SW 1271 (cell line): ENCODE measurements around the gene ZFR.
A peak's percentile ranks its signal among the peaks of the same experiment; 100 is the strongest.
"Not testable (repeated sequence)": the region's sequence is repeated elsewhere in the genome, so short reads cannot be mapped to it uniquely, and the experiment has no call there.

Experiments used
- DNase-seq, 2 experiments: peaks; one replicate each; lab custom pipeline; 2025; lab: John Stamatoyannopoulos, UW

ZFR gene

GRCh38 chr5:32358611-32359010 is 85.9 kb downstream of the ZFR start:
- DNase-seq: no peak

- no peak for DNase-seq
These were observed 86.9 kb downstream of the ZFR start for GRCh38 chr5:32357658-32358057.

GRCh38 chr5:32355686-32356085 is 88.9 kb downstream of the ZFR start:
- DNase-seq: no peak

GRCh38 chr5:32353420-32353819 is 91.1 kb downstream of the ZFR start:
- no peak for DNase-seq

- DNase-seq: no peak
These were observed 91.9 kb downstream of the ZFR start for GRCh38 chr5:32352685-32353084.

- DNase-seq: no peak
These were observed 97.7 kb downstream of the ZFR start for GRCh38 chr5:32346869-32347268.

GRCh38 chr5:32343058-32343672 is 101.4 kb downstream of the ZFR start:
- no peak for DNase-seq

- DNase-seq: no peak
These were observed 101.9 kb downstream of the ZFR start for GRCh38 chr5:32342656-32343055.

- DNase-seq: no peak
These were observed 104.7 kb downstream of the ZFR start for GRCh38 chr5:32339878-32340277.

GRCh38 chr5:32339198-32339597 is 105.3 kb downstream of the ZFR start:
- DNase-seq: peak in 1 of 2 experiments; percentile 53

- DNase-seq: no peak
These were observed 111.6 kb downstream of the ZFR start for GRCh38 chr5:32332966-32333365.

- no peak for DNase-seq
These were observed 112.2 kb downstream of the ZFR start for GRCh38 chr5:32332361-32332760.

- DNase-seq: no peak
These were observed 112.6 kb downstream of the ZFR start for GRCh38 chr5:32331935-32332274.

- DNase-seq: no peak
These were observed 113.2 kb downstream of the ZFR start for GRCh38 chr5:32331217-32331934.

- DNase-seq: no peak
These were observed 114.2 kb downstream of the ZFR start for GRCh38 chr5:32330126-32330971.

GRCh38 chr5:32329395-32329834 is 115.1 kb downstream of the ZFR start:
- peak; percentile 27 to 64 for DNase-seq

GRCh38 chr5:32326216-32326772 is 118.2 kb downstream of the ZFR start:
- no peak for DNase-seq

- no peak for DNase-seq
These were observed 118.9 kb downstream of the ZFR start for GRCh38 chr5:32325616-32326015.

- no peak for DNase-seq
These were observed 119.5 kb downstream of the ZFR start for GRCh38 chr5:32325062-32325461.

- DNase-seq: no peak
These were observed 120.8 kb downstream of the ZFR start for GRCh38 chr5:32323741-32324140.

GRCh38 chr5:32322882-32323281 is 121.7 kb downstream of the ZFR start:
- no peak for DNase-seq

GRCh38 chr5:32321787-32322186 is 122.8 kb downstream of the ZFR start:
- not testable (repeated sequence) for DNase-seq

- no peak for DNase-seq
These were observed 124.0 kb downstream of the ZFR start for GRCh38 chr5:32320576-32320975.
